UCSD-AML1 (cell line): ENCODE measurements around the gene SIRT4.

ENCODE experiments used
- DNase-seq: peaks from one replicate; lab custom pipeline; 2025; ENCODE audit not compliant: unreplicated experiment; lab: John Stamatoyannopoulos, UW

The SIRT4 gene

GRCh38 chr12:120278137-120279069 is 23.7 kb upstream of the SIRT4 start:
- no peak for DNase-seq

DNA sequence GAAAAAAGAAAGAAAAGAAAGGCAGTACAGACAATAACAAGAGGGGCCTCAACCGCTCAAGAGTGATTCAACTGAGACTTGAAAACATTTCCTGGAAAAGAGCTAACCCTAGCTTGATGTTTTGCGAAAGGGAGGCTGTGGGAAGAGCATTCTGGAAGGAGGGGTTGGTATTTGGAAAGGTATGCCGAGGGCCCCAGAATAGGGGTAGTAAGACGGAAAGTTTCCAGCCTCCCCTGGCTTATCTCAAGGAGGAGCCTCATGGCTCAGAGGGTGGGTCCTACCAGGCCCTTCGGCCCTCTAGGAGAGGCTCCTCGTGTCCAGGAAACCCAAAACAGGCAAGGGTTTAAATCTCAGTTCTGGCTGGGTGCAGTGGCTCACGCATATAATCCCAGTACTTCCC is 18.8 kb upstream of the SIRT4 start:
- no peak for DNase-seq

- DNase-seq, result no peak
These were observed 17.7 kb upstream of the SIRT4 start for GRCh38 chr12:120284381-120284780.

- no peak for DNase-seq
These were observed 15.2 kb upstream of the SIRT4 start for GRCh38 chr12:120286768-120287490.

DNA sequence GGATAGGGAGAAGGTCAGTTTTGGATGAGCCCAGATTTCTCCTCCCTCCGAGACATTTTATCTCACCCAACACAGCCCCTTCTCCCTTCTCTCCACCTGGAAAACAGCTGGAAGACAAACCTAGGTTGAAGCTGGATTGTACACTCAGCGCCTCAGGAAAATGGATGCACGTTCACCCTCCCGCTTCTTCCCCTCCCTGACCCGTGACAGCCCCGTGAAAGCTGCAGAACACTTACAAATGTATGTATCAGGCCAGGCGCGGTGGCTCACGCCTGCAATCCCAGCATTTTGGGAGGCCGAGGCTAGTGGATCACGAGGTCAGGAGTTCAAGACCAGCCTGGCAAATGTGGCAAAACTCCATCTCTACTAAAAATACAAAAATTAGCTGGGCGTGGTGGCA is 14.6 kb upstream of the SIRT4 start:
- no peak for DNase-seq

- peak; percentile 37 for DNase-seq
These were observed 11.4 kb upstream of the SIRT4 start for GRCh38 chr12:120290609-120291305.

DNA sequence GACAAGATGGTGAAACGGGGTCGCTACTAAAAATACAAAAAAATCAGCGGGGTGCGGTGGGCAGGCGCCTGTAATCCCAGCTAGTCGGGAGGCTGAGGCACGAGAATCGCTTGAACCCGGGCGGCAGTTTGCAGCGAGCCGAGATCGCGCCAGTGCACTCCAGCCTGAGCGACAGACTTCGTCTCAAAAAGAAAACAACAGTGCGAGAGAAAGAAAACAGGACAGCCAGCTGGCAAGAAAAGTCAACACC is 9.8 kb upstream of the SIRT4 start:
- DNase-seq, result no peak

DNA sequence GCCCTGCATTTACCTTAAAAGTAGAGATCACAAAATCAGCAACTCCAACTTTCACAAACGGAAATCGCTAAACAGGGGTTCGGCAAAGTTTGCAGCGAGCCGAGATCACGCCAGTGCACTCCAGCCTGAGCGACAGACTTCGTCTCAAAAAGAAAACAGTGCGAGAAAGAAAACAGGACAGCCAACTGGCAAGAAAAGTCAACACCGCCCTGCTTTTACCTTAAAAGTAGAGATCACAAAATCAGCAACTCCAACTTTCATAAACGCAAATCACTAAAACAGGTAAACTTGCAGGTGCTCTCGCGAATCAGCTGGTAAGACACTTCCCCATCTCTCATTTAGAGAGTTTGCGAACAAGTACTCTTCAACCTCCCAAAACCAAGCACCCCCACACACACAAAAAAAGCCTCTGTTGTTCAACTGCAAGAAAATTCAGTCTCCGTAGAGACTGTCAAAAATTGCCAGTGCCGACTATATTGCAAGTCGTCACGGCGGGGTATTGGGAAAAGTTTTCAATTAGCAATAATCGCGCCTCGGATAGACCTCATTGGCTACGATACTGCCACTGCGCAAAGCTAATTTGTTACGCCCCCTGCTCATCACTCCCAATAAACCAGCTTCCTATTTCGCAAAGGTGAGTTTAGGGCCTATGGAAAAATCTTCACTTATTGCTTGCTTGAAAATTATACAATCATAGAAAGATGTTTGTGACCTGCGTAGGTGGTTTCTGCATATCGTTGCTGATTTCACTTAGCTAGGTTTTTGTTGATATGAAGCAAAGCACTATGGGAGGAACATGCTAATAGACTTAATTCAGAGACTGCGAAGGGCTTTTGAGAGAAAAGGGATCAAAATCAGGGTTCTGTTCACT is 9.2 kb upstream of the SIRT4 start, which contains the start of gene RNU4-1:
RNU4-1 (minus strand) TSS at position 577 of the 871 bp plus-strand sequence.
- peak; percentile 70 for DNase-seq

DNA sequence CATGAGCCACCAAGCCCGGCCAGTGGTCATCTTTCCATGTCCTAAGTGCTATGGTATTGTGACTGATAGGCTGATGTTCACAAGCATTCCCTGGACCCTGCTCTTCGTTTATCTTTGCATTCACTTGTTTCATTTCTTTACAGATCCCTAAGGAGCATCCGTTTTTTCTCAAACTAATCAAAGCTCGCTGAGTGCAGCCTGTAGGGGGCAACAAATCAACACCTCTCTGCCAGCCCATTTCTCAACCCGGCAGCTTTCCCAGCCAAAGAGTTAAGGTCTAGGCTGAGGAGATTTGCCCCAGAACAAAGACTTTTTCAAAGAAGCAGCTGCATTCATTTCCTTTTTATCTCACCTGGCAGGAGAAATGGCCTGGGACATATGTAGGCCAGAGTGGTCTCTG is 12.1 kb downstream of the SIRT4 start:
- DNase-seq, result no peak

DNA sequence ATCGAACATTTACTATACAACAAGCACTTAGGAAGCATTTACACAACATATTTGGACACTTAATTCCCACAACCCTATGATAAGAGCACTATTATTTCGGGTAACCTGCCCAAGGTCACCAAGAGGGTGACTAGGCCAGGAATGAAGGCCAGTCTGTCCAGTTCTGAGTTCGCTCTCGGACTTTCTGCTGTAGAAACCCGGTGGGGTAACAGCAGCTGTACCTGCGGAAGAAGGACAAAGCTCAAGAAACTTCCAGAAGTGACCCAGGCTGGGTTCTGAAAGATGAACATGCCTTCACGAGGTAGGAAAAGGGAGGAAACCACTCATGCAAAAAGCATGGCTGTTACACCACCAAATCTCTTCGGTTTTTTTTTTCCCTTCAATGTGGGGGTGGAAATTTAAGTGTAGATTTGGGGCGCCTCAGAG is 14.7 kb downstream of the SIRT4 start:
- DNase-seq, result no peak

DNA sequence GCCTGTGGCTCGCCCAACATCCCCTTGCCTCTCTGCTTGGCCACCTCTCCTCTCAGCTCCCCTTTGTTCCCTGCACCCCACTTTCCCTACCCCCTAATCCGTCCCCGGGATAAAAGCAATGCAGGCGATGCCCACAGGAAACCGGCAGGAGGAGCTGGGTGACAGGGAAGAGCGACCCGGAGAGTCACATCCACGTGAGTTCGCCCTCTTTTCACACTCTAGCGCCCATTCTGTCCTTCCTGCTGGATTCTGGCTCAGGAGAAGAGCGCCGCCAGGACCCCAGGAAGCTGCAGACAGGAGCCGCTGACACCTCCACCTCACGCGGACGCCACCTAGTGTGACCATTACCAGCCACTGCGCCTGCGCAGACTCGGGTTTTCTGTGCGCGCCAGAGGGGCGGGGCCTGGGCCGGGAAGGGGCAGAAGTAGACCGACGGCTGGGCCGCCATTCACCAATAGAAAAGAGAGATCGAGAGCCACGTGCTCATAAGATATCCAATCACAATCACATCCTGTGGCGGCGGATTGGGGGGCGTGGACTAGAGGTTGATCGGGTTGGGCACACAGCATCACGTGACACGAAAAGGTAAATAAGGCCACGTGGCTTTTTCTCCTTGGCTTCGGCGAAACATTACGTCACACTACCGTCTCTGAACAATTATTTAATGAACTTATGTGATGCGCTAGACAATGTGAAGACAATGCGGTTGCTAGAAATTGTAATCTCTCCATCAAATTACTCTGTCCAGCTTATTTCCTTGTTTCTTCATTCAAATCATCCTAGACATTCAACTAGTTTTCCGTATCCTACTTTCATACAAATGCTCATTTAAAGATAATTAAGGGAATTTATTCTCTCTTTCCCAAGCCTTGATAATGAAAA is 15.3 kb downstream of the SIRT4 start:
- DNase-seq, result peak; percentile 99

GRCh38 chr12:120321382-120322202 is 19.5 kb downstream of the SIRT4 start:
- DNase-seq, result no peak

DNA sequence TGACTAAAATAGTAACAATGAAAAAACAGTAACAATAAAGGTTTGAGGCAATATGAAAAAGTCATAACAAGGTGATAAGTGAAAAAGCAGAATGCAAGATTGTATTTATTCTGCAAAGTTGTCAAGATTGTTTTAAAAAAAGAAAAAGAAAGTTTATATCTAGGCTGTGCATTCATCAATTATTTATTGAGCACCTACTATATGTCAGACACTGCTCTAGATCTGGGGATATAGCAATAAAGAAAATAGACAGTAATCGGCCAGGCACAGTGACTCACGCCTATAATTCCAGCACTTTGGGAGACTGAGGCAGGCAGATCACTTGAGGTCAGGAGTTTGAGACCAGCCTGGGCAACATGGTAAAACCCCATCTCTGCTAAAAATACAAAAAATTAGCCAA is 21.7 kb downstream of the SIRT4 start:
- DNase-seq, result no peak

GRCh38 chr12:120324841-120325417 is 22.8 kb downstream of the SIRT4 start:
- no peak for DNase-seq

GRCh38 chr12:120327593-120327992 is 25.5 kb downstream of the SIRT4 start, which contains the start of gene PLA2G1B:
TSS of gene PLA2G1B (minus strand) at chr12:120327779. CDS start at chr12:120327753, 26 bp downstream.
- DNase-seq, result no peak

- DNase-seq, result no peak
These were observed 26.1 kb downstream of the SIRT4 start for GRCh38 chr12:120328228-120328627.

DNA sequence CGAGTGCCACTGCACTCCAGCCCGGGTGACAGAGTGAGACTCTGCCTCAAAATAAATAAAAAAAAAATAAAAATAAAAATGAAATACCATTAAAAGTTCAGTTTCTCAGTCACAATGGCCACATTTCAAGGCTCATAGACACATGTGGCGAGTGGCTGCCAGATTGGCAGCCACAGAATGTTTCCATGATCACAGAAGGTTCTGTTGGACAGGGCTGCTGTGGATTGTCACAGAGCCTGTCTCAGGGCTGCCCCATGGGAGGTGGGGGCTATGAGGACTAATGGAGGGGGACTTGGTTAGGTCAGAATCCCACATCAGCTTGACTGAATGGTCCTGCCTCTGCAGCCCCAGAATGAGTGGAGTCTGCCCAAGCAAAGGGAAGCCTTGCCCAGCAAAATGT is 29.3 kb downstream of the SIRT4 start:
- DNase-seq, result no peak

GRCh38 chr12:120332041-120332440 is 29.9 kb downstream of the SIRT4 start:
- DNase-seq, result no peak

GRCh38 chr12:120332523-120332922 is 30.4 kb downstream of the SIRT4 start:
- DNase-seq, result no peak
